H9 (cell line): ENCODE data around the gene SAXO1. TPM values are rescaled to one million over a fixed set of nuclear protein-coding genes. Genes with fewer than 3 reads are reported as not detected.

Experiments used
- DNase-seq: peaks from one replicate; pipeline ENCODE4 v3.0.0-alpha.2; 2017
- H2AFZ ChIP-seq: one replicate; pipeline ENCODE4 v1.6.1; 2013; ENCODE audit warnings: mild to moderate bottlenecking, low read length, control low read depth, moderate library complexity
- H2AK5ac ChIP-seq: 2 replicates; pipeline ENCODE4 v1.6.1; 2013; ENCODE audit warnings: low read length, control low read depth, mixed read lengths; ENCODE audit not compliant: insufficient read length
- H2BK120ac ChIP-seq: one replicate; pipeline ENCODE4 v1.6.1; 2013; ENCODE audit warnings: low read depth, mild to moderate bottlenecking, low read length, control low read depth, inconsistent platforms; ENCODE audit not compliant: poor library complexity, severe bottlenecking
- H2BK12ac ChIP-seq: 2 replicates; pipeline ENCODE4 v1.6.1; 2013; ENCODE audit warnings: low read length, control low read depth, mixed read lengths, low read depth; ENCODE audit not compliant: insufficient read length
- H2BK15ac ChIP-seq: 2 replicates; pipeline ENCODE4 v1.6.1; 2013; ENCODE audit warnings: low read depth, low read length, control low read depth
- H2BK20ac ChIP-seq: one replicate; pipeline ENCODE4 v1.6.1; 2013; ENCODE audit warnings: low read depth, mild to moderate bottlenecking, low read length, control low read depth, inconsistent platforms; ENCODE audit not compliant: poor library complexity, severe bottlenecking
- H2BK5ac ChIP-seq: 2 replicates; pipeline ENCODE4 v1.6.1; 2013; ENCODE audit warnings: low read length, control low read depth, mixed read lengths; ENCODE audit not compliant: insufficient read length
- H3K14ac ChIP-seq: 2 replicates; pipeline ENCODE4 v1.6.1; 2013; ENCODE audit warnings: low read length, control low read depth; ENCODE audit not compliant: insufficient read depth
- H3K18ac ChIP-seq: 2 replicates; pipeline ENCODE4 v1.6.1; 2013; ENCODE audit warnings: low read depth, mild to moderate bottlenecking, mixed read lengths, low read length, control low read depth; ENCODE audit not compliant: insufficient read length
- H3K23ac ChIP-seq: 2 replicates; pipeline ENCODE4 v1.6.1; 2013; ENCODE audit warnings: low read length, control low read depth, mixed read lengths, low read depth; ENCODE audit not compliant: insufficient read length
- H3K23me2 ChIP-seq: 2 replicates; pipeline ENCODE4 v1.6.1; 2013; ENCODE audit warnings: low read depth, mild to moderate bottlenecking, mixed read lengths, low read length, control low read depth; ENCODE audit not compliant: insufficient read length, poor library complexity, severe bottlenecking
- H3K27ac ChIP-seq: 2 replicates; pipeline ENCODE4 v1.5.1; 2013; ENCODE audit warnings: low read length, control low read depth, mixed read lengths, low read depth; ENCODE audit not compliant: insufficient read length
- H3K27me3 ChIP-seq: 2 replicates; pipeline ENCODE4 v1.6.1; 2013; ENCODE audit warnings: low read length, control low read depth, inconsistent platforms; ENCODE audit not compliant: insufficient read depth
- H3K4ac ChIP-seq: 2 replicates; pipeline ENCODE4 v1.6.1; 2013; ENCODE audit warnings: low read depth, mild to moderate bottlenecking, control low read depth, inconsistent platforms, low read length, moderate library complexity
- H3K4me1 ChIP-seq: 2 replicates; pipeline ENCODE4 v1.6.1; 2013; ENCODE audit warnings: low read length, control low read depth, inconsistent platforms; ENCODE audit not compliant: insufficient read depth
- H3K4me2 ChIP-seq: 2 replicates; pipeline ENCODE4 v1.6.1; 2013; ENCODE audit warnings: low read length, control low read depth, mixed read lengths; ENCODE audit not compliant: insufficient read length, insufficient read depth
- H3K56ac ChIP-seq: 2 replicates; pipeline ENCODE4 v1.6.1; 2013; ENCODE audit warnings: low read depth, mild to moderate bottlenecking, mixed read lengths, low read length, control low read depth; ENCODE audit not compliant: insufficient read length
- H3K79me1 ChIP-seq: 2 replicates; pipeline ENCODE4 v1.6.1; 2013; ENCODE audit warnings: low read depth, mild to moderate bottlenecking, moderate library complexity, low read length, control low read depth, inconsistent platforms; ENCODE audit not compliant: insufficient read depth, poor library complexity, severe bottlenecking
- H3K79me2 ChIP-seq: 2 replicates; pipeline ENCODE4 v1.6.1; 2013; ENCODE audit warnings: low read length, control low read depth, inconsistent platforms; ENCODE audit not compliant: insufficient read depth
- H3K9ac ChIP-seq: 2 replicates; pipeline ENCODE4 v1.6.1; 2013; ENCODE audit warnings: low read length, control low read depth, mixed read lengths; ENCODE audit not compliant: insufficient read length; ENCODE audit errors: extremely low read depth
- H3K9me3 ChIP-seq: one replicate; pipeline ENCODE4 v1.6.1; 2013; ENCODE audit warnings: low read depth, low read length, inconsistent platforms; ENCODE audit not compliant: control insufficient read depth
- H3T11ph ChIP-seq: one replicate; pipeline ENCODE4 v1.6.1; 2013; ENCODE audit warnings: mild to moderate bottlenecking, low read length, control low read depth, inconsistent platforms
- H4K20me1 ChIP-seq: one replicate; pipeline ENCODE4 v1.6.1; 2013; ENCODE audit not compliant: control insufficient read depth, insufficient read length, insufficient read depth
- H4K5ac ChIP-seq: 2 replicates; pipeline ENCODE4 v1.6.1; 2013; ENCODE audit warnings: low read depth, mild to moderate bottlenecking, mixed read lengths, low read length, control low read depth; ENCODE audit not compliant: insufficient read length
- H4K8ac ChIP-seq: replicated peaks from 2 replicates; pipeline ENCODE4 v1.6.1; 2013; ENCODE audit warnings: low read length, control low read depth, mixed read lengths, low read depth; ENCODE audit not compliant: insufficient read length
- H4K91ac ChIP-seq: 2 replicates; pipeline ENCODE4 v1.6.1; 2013; ENCODE audit warnings: low read depth, mild to moderate bottlenecking, moderate library complexity, mixed read lengths, low read length, control low read depth; ENCODE audit not compliant: insufficient read length
- H3K27ac Mint-ChIP-seq, 3 experiments: 2 replicates in 2 of 3; 3 replicates in 1 of 3; pipeline ENCODE4 v1.8.0; 2020 to 2021; ENCODE audit warnings: mixed read lengths in 3 of 3, mild to moderate bottlenecking in 1 of 3, moderate library complexity in 1 of 3
- H3K27me3 Mint-ChIP-seq: 2 replicates; pipeline ENCODE4 v1.8.0; 2021; ENCODE audit warnings: low read depth, mild to moderate bottlenecking, moderate library complexity, mixed read lengths
- H3K36me3 Mint-ChIP-seq, 3 experiments: 2 replicates in 2 of 3; 3 replicates in 1 of 3; pipeline ENCODE4 v1.8.0; 2020 to 2021; ENCODE audit warnings: low read depth in 3 of 3, mixed read lengths in 3 of 3; ENCODE audit not compliant: insufficient read depth in 1 of 3
- H3K4me1 Mint-ChIP-seq, 2 experiments: 2 replicates each; pipeline ENCODE4 v1.8.0; 2020; ENCODE audit warnings: mixed read lengths in 2 of 2
- H3K4me3 Mint-ChIP-seq, 2 experiments: 2 replicates in 1 of 2; 3 replicates in 1 of 2; pipeline ENCODE4 v1.8.0; 2020 to 2021; ENCODE audit warnings: mild to moderate bottlenecking in 2 of 2, mixed read lengths in 2 of 2, moderate library complexity in 1 of 2
- H3K9me3 Mint-ChIP-seq, 2 experiments: 2 replicates in 1 of 2; 3 replicates in 1 of 2; pipeline ENCODE4 v1.8.0; 2020; ENCODE audit warnings: mild to moderate bottlenecking in 2 of 2, mixed read lengths in 2 of 2, moderate library complexity in 1 of 2
- WGBS: extraction: QIAGEN DNeasy Blood & Tissue Kit; methylation state at CpG from one replicate; pipeline ENCODE4 v1.1.7; 2013; ENCODE audit warnings: missing lambda C conversion rate, low lambda C conversion rate, mixed read lengths; ENCODE audit not compliant: insufficient read length; ENCODE audit errors: extremely low coverage; 5-methylcytosine and 5-hydroxymethylcytosine counted together
- total RNA-seq: library from RNA; stranded (reverse); gene quantifications from 2 replicates; pipeline ENCODE4 v1.2.1, GENCODE V29; 2021
- TF ChIP-seq, protein P1 (sequence below): fragments of 200-600 bp; sonication (generic); conservative IDR thresholded peaks from 3 replicates; pipeline ENCODE4 v1.8.0; 2021; ENCODE audit warnings: antibody characterized with exemption, mild to moderate bottlenecking

Gene SAXO1
- total RNA-seq, 1 experiment from 2014 or later: 0.09 TPM

DNA sequence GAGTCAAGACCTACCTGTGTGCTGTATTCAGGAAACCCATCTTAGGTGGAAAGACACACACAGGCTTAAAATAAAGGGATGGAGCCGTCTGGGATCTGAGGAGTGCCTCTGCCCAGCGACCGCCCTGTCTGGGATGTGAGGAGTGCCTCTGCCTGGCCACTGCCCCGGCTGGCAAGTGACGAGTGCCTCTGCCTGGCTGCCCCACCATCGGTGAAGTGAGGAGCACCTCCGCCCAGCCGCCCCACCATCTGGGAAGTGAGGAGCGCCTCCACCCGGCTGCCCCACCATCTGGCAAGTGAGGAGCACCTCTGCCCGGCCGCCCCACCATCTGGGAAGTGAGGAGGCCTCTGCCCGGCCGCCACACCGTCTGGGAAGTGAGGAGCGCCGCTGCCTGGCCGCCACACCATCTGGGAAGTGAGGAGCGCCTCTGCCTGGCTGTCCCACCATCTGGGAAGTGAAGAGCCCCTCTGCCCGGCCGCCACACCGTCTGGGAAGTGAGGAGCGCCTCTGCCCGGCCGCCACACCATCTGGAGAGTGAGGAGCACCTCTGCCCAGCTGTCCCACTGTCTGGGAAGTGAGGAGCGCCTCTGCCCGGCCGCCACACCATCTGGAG, 33.7 kb downstream of the SAXO1 start:
- Histone ChIP-seq H2BK120ac (no peak overlapping the region), H3T11ph (no peak overlapping the region), H2BK15ac (no peak overlapping the region), H3K18ac (no peak overlapping the region), H4K8ac (no peak overlapping the region), H3K4me2 (no peak overlapping the region), H2AFZ (no peak overlapping the region), H3K56ac (no peak overlapping the region), H2BK5ac (no peak overlapping the region), H4K5ac (no peak overlapping the region), H3K4ac (no peak overlapping the region), H2BK20ac (no peak overlapping the region), H2AK5ac (no peak overlapping the region), H3K79me1 (no peaks in the 10 kb centered on the region), H3K27me3 (no peaks in the 10 kb centered on the region), H2BK12ac (no peak overlapping the region), H3K27ac (no peak overlapping the region), H3K23me2 (no peaks in the 10 kb centered on the region), H3K23ac (no peak overlapping the region), H3K14ac (no peak overlapping the region), H4K91ac (no peak overlapping the region), H3K9me3 (no peaks in the 10 kb centered on the region), H3K4me1 (no peaks in the 10 kb centered on the region), H4K20me1 (no peaks in the 10 kb centered on the region), H3K9ac (no peak overlapping the region), H3K79me2 (no peaks in the 10 kb centered on the region)
- Mint-ChIP-seq H3K27ac (no peak overlapping the region), H3K27me3 (no peaks in the 10 kb centered on the region; the same call in none of the 2 replicates), H3K4me3 (no peak overlapping the region), H3K9me3 (peaks cover 26 to 39% of the 10 kb centered on the region in 2 experiments), H3K4me1 (no peaks in the 10 kb centered on the region), H3K36me3 (peaks cover 13 to 19% (median 14%) of the 10 kb centered on the region in 3 experiments)
- DNase-seq: no peak
- TF ChIP-seq, protein P1, sequence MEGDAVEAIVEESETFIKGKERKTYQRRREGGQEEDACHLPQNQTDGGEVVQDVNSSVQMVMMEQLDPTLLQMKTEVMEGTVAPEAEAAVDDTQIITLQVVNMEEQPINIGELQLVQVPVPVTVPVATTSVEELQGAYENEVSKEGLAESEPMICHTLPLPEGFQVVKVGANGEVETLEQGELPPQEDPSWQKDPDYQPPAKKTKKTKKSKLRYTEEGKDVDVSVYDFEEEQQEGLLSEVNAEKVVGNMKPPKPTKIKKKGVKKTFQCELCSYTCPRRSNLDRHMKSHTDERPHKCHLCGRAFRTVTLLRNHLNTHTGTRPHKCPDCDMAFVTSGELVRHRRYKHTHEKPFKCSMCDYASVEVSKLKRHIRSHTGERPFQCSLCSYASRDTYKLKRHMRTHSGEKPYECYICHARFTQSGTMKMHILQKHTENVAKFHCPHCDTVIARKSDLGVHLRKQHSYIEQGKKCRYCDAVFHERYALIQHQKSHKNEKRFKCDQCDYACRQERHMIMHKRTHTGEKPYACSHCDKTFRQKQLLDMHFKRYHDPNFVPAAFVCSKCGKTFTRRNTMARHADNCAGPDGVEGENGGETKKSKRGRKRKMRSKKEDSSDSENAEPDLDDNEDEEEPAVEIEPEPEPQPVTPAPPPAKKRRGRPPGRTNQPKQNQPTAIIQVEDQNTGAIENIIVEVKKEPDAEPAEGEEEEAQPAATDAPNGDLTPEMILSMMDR: no peak
- WGBS: no CpG with 5 or more reads among the region's 28 CpGs
